Measurements from ENCODE around the gene MSI2. TPM values are rescaled to one million over a fixed set of nuclear protein-coding genes. Genes with fewer than 3 reads are reported as not detected.

The MSI2 gene
- total and polyA plus RNA-seq, 2 experiments from 2014 or later = 15.7 to 76.4 TPM

DNA sequence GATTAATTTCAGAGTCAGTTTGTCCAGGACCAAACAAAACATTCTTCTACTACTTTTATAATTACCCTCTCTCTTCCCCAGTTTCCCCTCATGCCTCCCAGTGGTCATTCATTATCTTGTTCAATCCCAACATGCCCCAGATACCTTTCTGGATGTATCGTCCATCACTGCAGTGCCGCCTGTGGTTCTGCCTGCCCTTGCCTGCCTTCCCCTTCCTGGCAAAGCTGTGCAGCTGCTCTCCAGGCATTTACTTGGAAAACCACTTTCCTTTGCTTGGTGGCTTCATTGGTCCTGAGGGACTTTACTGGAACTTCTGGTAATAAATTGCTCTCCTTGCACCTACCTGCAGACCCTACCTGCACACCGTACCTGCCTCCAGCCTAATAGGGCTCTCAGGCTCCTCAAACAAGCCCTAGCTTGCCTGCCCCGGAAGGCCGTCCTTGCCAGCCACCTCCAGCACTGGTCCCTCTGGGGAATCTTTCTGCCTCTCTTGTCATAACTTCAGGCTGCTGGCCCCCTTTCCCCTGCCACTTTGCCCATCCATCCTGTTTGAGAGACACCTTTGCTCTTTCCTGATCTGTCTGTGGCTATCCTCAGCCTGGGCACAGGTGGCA, 19.5 kb upstream of the MSI2 start:
- Histone ChIP-seq H3K27ac (no peak overlapping the region), H3K27me3 (no peaks in the 10 kb centered on the region), H3K9me3 (ENCODE audit: low read depth) (no peaks in the 10 kb centered on the region), H3K36me3 (no peaks in the 10 kb centered on the region), H3K4me1 (ENCODE audit: low read depth) (peaks cover 5% of the 10 kb centered on the region), H3K4me3 (no peak overlapping the region)
- DNase-seq (ENCODE audit: low read depth in 1 of 2, low spot score in 1 of 2) = no peak
- TF ChIP-seq CTCF (IDR thresholded peaks at IDR 0.05; ENCODE audit: low read depth, low read length) = no peak

DNA sequence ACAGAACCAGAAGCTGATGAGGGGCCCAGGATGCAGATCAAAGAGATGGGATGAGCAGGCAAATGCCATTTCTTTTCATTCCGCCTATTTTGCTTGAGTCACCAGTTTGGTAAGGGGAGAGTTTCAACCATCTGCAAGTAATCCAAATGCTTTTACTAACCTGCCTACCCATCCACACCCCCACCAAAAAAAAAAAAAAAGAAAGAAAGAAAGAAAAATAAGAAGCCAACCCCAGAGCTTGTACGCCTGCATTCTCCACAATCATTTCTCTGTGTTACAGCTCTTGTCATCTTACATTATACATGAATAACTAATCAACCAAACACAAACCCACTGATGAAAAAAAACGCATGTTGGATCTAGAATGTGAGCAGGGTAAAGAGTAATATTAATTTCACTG, 15.7 kb upstream of the MSI2 start:
- Histone ChIP-seq H3K36me3 (no peaks in the 10 kb centered on the region), H3K4me3 (no peak overlapping the region), H3K9me3 (ENCODE audit: low read depth) (no peaks in the 10 kb centered on the region), H3K27ac (no peak overlapping the region), H3K27me3 (no peaks in the 10 kb centered on the region), H3K4me1 (ENCODE audit: low read depth) (peaks cover 16% of the 10 kb centered on the region)
- no peak for DNase-seq (ENCODE audit: low read depth in 1 of 2, low spot score in 1 of 2)
- TF ChIP-seq CTCF (IDR thresholded peaks at IDR 0.05; ENCODE audit: low read depth, low read length) = no peak

DNA sequence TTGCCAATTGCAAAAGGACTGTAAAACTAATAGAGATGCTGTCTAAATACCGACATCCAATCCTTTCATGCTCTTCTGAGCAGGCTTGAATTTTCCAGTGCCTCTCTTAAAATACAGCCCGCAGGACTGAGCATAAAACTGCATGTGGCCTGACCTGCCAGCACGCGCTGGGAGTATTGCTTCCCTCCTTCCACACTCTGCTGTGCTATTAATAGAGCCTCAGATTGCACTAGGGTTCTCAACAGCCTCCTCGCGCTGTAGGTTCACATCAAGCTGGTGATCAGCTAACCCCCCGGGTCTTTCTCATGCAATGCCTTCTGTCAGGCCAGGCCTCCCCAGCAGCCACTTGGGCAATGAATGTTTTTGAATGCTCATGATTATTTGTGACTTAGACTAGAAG, 14.2 kb upstream of the MSI2 start:
- TF ChIP-seq CTCF (IDR thresholded peaks at IDR 0.05; ENCODE audit: low read depth, low read length) = no peak
- peak; percentile 4 to 87 for DNase-seq (ENCODE audit: low read depth in 1 of 2, low spot score in 1 of 2)
- Histone ChIP-seq H3K4me3 (no peak overlapping the region), H3K9me3 (ENCODE audit: low read depth) (no peaks in the 10 kb centered on the region), H3K27ac (peak overlapping the region; percentile 63), H3K27me3 (no peaks in the 10 kb centered on the region), H3K4me1 (ENCODE audit: low read depth) (peaks cover 16% of the 10 kb centered on the region), H3K36me3 (no peaks in the 10 kb centered on the region)

DNA sequence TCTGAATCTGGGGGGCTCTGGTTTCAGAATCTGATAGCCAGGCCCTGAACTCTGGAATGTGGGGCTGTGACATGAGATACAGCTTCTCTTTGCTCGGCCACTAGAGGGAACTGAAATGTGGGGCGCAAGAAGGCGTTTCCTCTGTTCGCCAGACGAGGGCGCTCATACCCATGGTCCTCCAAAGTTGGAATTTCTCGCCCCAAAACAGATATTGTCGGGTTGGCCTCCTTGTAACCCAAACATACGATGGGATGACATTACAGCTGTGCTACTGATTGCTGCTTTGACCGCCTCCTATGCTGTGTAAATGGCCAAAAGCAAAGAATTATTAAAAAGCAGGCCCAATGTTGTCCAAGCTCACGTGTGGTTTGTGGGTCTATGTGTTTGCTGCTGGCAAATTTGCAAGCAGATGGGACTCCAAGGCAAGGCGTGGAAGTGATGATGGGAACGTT, 13.1 kb upstream of the MSI2 start:
- H3K4me3 ChIP-seq = no peak overlapping the region
- H3K4me1 ChIP-seq (ENCODE audit: low read depth) = peaks cover 16% of the 10 kb centered on the region
- H3K27me3 ChIP-seq = no peaks in the 10 kb centered on the region
- peak; percentile 73 to 78 for DNase-seq (ENCODE audit: low read depth in 1 of 2, low spot score in 1 of 2)
- H3K9me3 ChIP-seq (ENCODE audit: low read depth) = no peaks in the 10 kb centered on the region
- TF ChIP-seq CTCF (IDR thresholded peaks at IDR 0.05; ENCODE audit: low read depth, low read length) = peak; percentile 100
- peak overlapping the region; percentile 63 for H3K27ac ChIP-seq
- no peaks in the 10 kb centered on the region for H3K36me3 ChIP-seq

- Histone ChIP-seq H3K27ac (no peak overlapping the region), H3K4me3 (no peak overlapping the region), H3K36me3 (no peaks in the 10 kb centered on the region), H3K27me3 (no peaks in the 10 kb centered on the region), H3K9me3 (ENCODE audit: low read depth) (no peaks in the 10 kb centered on the region), H3K4me1 (ENCODE audit: low read depth) (peaks cover 16% of the 10 kb centered on the region)
- DNase-seq (ENCODE audit: low read depth in 1 of 2, low spot score in 1 of 2) = no peak
- no peak for TF ChIP-seq CTCF (IDR thresholded peaks at IDR 0.05; ENCODE audit: low read depth, low read length)
These were observed 10.5 kb upstream of the MSI2 start for GRCh38 chr17:57245786-57246185.
